ENCODE measurements around the gene CADPS2. TPM values are rescaled to one million over a fixed set of nuclear protein-coding genes. Genes with fewer than 3 reads are reported as not detected.

Gene CADPS2
- total RNA-seq, 4 donors from 2014 or later, result 8.7 to 27.9 (median 16.7) TPM

DNA sequence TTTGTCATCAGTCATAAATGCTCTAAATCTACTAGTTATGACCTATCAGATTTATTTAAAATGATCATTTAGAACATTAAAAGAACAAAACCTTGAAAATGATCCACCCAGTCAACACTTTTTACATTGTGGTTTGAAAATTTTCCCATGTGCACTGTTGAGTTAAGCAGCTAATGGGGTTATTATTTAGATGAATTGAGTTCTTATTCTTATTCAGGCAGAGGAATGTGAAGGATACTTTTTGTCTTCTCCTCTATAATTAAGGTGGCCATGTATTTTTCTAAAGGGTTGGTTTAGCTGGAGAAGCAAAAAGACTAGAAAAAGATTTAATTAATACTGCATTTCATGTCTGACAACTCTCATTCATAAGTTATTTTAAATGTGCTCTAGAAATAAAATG lies 506.8 kb downstream of the CADPS2 start:
- TF ChIP-seq, protein P1, sequence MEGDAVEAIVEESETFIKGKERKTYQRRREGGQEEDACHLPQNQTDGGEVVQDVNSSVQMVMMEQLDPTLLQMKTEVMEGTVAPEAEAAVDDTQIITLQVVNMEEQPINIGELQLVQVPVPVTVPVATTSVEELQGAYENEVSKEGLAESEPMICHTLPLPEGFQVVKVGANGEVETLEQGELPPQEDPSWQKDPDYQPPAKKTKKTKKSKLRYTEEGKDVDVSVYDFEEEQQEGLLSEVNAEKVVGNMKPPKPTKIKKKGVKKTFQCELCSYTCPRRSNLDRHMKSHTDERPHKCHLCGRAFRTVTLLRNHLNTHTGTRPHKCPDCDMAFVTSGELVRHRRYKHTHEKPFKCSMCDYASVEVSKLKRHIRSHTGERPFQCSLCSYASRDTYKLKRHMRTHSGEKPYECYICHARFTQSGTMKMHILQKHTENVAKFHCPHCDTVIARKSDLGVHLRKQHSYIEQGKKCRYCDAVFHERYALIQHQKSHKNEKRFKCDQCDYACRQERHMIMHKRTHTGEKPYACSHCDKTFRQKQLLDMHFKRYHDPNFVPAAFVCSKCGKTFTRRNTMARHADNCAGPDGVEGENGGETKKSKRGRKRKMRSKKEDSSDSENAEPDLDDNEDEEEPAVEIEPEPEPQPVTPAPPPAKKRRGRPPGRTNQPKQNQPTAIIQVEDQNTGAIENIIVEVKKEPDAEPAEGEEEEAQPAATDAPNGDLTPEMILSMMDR (IDR thresholded peaks at IDR 0.05; ENCODE audit: low read depth), result no peak

DNA sequence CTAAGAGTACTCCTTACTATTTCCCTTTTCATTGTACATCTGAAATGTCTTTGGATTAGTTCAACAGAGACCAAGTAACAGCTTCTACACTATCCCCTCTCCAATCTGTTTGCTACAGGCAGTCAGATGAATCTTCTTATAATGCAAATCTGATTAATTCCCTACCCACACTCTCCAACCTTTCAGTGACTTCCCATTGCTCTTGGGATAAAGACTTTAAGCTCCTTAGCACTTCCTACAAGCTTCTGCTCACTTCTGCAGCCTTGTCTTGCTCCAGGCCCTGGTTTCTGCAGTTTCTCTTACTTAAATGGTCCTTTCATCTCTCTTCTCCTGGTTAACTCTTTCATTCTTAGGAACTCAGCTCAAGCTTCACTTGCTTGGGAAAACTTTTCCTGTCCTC lies 516.5 kb downstream of the CADPS2 start:
- TF ChIP-seq, protein P1 (IDR thresholded peaks at IDR 0.05; ENCODE audit: low read depth), result no peak

GRCh38 chr7:122364761-122365280 lies 521.4 kb downstream of the CADPS2 start:
- TF ChIP-seq, protein P1 (IDR thresholded peaks at IDR 0.05; ENCODE audit: low read depth), result no peak

DNA sequence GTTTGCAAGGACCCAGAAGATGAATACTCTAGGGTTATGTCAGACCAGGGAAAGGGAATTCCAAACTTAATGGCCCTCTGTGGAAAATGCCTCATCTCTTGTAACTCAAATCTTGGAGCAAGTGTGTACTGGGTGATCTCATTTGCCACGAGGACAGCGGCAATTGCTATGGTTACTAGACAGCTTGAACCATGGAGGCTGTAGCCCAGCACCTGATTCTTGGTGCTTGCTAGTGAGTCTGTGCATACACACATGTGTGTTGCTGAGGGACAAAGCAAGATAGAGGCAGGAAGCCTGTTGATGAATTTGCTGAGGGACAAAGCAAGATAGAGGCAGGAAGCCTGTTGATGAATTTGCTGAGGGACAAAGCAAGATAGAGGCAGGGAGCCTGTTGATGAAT lies 523.1 kb downstream of the CADPS2 start:
- TF ChIP-seq, protein P1 (IDR thresholded peaks at IDR 0.05; ENCODE audit: low read depth), result no peak

DNA sequence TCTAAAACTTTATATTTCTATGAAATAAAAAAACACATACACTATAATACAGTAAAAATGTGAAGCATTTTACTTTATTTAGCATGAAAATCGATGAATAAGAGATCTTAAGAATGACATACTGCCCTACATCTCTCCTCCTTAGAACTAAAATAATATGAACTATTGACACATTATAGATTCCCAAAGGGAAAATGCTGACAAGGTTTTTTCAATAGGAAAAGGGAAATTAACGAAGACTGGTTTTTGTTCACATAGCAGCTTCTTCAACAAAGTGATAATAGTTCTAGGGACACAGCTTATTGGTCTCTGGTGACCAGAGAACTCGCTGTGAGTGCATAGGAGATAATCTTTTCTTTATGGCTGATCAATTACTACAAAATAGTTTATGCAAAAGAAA lies 523.8 kb downstream of the CADPS2 start:
- TF ChIP-seq, protein P1 (IDR thresholded peaks at IDR 0.05; ENCODE audit: low read depth), result no peak

GRCh38 chr7:122354656-122355055 lies 531.6 kb downstream of the CADPS2 start:
- TF ChIP-seq, protein P1 (IDR thresholded peaks at IDR 0.05; ENCODE audit: low read depth), result no peak

DNA sequence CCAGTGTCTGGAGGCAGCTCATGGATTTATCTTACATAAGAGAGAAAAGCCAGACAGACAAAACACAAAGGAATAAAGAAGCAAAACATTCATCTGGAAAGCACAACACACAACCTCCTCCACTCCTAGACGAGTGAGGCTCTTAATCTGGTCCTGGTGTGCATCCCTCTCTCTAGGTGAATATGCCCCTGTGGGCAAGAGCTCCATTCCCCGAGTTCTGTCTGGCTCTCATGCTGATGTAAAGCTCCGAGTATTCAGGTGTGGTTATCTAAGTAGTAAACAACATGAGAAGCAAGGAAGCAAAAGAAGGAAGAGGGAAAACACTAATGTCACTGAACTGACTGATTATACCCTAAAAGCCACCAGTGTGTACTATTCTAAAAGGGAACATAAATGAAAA lies 533.8 kb downstream of the CADPS2 start:
- TF ChIP-seq, protein P1 (IDR thresholded peaks at IDR 0.05; ENCODE audit: low read depth), result no peak

All from subcutaneous adipose tissue (tissue), 4 donors.